ENCODE data around the gene ZFHX3. TPM values are rescaled to one million over a fixed set of nuclear protein-coding genes. Genes with fewer than 3 reads are reported as not detected.

ZFHX3 gene
- total and polyA plus RNA-seq, 9 of the 15 experiments (the other 6 are each of a cell fraction or from before 2014, with no cell fraction given), result 0.01 to 0.23 (median 0.06) TPM; not detected in 4

DNA sequence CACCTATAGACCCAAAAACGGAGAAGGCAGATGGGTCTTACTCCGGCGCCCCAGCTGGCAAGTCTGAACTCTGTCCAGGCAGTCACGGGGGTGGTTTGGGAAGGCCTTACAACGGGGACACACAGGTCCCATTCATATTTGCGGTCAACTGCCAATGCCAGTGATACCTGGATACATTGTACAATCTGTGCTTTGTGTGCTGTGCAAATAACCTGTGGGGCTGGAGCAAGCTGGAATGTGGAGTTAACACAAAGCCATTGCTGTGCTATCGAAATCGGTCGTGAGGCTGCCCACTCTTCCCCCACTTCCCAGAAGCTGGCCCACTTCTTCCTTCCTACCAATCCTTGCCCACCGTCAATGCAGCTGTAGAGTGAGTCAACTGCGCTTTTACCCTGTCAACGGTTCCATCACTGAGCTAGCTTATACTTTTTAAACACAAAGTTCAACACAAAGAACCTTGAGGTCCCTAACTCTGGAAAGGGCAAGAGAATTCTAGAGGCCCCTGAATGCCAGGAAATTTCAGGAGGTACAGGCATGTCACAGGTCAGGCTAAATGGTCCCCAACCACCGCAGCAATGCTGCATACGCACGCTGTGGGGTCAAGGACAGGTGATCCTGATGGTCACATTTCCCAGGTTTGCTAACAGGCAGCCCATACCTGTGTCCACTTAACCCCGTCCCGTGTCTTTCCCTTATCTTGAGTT, 122.8 kb downstream of the ZFHX3 start:
- CTCF ChIA-PET (ENCODE audit: low intra/inter-chr PET ratio), result no interaction called here
- no peak for FAIRE-seq
- Histone ChIP-seq H3K4me3 (no peak overlapping the region), H3K27me3 (ENCODE audit: control insufficient read depth in 2 of 2, insufficient read depth in 2 of 2, low read length in 2 of 2) (peaks cover 7 to 53% of the 10 kb centered on the region in 2 experiments; a peak in 4 of 5 replicates), H3K79me2 (ENCODE audit: control insufficient read depth, insufficient read depth, low read length) (no peaks in the 10 kb centered on the region), H3K27ac (ENCODE audit: extremely low read depth, low read depth, low read length) (no peak overlapping the region), H2AFZ (ENCODE audit: low read depth, low read length) (no peak overlapping the region), H3K4me1 (replicated peaks in 1 of 2; ENCODE audit: control insufficient read depth in 2 of 2, insufficient read depth in 2 of 2, low read length in 2 of 2) (peaks cover 0 to 3% of the 10 kb centered on the region in 2 experiments; a peak in 1 of 5 replicates), H3K9ac (ENCODE audit: insufficient read depth in 1 of 2, low read depth in 2 of 2, low read length in 2 of 2) (no peak overlapping the region), H3K9me1 (ENCODE audit: control insufficient read depth, insufficient read depth, low read length) (no peaks in the 10 kb centered on the region), H4K20me1 (replicated peaks; ENCODE audit: control insufficient read depth, insufficient read depth, low read length) (no peaks in the 10 kb centered on the region; the same call in 1 of the 2 replicates), H3K9me3 (replicated peaks; ENCODE audit: control insufficient read depth, insufficient read depth, low read depth, low read length) (no peaks in the 10 kb centered on the region), H3K36me3 (ENCODE audit: control insufficient read depth, insufficient read depth, low read length) (no peaks in the 10 kb centered on the region), H3K4me2 (ENCODE audit: insufficient read depth, low read length) (no peak overlapping the region)
- in situ Hi-C loops (cut with MboI), result no loop called here
- POLR2A ChIA-PET, result no interaction called here
- ATAC-seq, result no peak
- WGBS (ENCODE audit: insufficient coverage, low coverage, missing lambda C conversion rate), result under 1% methylated on average over 16 of the region's 17 CpGs
- no peak for DNase-seq (ENCODE audit: extremely low read depth in 1 of 4, low spot score in 3 of 4)
- intact Hi-C loops (cut with micrococcal nuclease), result no loop called here
- no TSS peak for BruUV-seq (replicated peaks)
- TF ChIP-seq ZKSCAN8 (CRISPR knock-in tag; IDR thresholded peaks at IDR 0.05), result no peak
- no peak for TF ChIP-seq FUS (optimal IDR thresholded peaks at IDR 0.05; ENCODE audit: low read depth, low read length)
- TF ChIP-seq GATAD2B (IDR thresholded peaks at IDR 0.05; ENCODE audit: borderline replicate concordance), result no peak
- TF ChIP-seq HDAC1 (IDR thresholded peaks at IDR 0.05), result no peak
- TF ChIP-seq, protein P1, sequence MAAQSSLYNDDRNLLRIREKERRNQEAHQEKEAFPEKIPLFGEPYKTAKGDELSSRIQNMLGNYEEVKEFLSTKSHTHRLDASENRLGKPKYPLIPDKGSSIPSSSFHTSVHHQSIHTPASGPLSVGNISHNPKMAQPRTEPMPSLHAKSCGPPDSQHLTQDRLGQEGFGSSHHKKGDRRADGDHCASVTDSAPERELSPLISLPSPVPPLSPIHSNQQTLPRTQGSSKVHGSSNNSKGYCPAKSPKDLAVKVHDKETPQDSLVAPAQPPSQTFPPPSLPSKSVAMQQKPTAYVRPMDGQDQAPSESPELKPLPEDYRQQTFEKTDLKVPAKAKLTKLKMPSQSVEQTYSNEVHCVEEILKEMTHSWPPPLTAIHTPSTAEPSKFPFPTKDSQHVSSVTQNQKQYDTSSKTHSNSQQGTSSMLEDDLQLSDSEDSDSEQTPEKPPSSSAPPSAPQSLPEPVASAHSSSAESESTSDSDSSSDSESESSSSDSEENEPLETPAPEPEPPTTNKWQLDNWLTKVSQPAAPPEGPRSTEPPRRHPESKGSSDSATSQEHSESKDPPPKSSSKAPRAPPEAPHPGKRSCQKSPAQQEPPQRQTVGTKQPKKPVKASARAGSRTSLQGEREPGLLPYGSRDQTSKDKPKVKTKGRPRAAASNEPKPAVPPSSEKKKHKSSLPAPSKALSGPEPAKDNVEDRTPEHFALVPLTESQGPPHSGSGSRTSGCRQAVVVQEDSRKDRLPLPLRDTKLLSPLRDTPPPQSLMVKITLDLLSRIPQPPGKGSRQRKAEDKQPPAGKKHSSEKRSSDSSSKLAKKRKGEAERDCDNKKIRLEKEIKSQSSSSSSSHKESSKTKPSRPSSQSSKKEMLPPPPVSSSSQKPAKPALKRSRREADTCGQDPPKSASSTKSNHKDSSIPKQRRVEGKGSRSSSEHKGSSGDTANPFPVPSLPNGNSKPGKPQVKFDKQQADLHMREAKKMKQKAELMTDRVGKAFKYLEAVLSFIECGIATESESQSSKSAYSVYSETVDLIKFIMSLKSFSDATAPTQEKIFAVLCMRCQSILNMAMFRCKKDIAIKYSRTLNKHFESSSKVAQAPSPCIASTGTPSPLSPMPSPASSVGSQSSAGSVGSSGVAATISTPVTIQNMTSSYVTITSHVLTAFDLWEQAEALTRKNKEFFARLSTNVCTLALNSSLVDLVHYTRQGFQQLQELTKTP (IDR thresholded peaks at IDR 0.05; ENCODE audit: low read depth in 1 of 2, partially characterized antibody in 2 of 2), result no peak
- TF ChIP-seq, protein P2, sequence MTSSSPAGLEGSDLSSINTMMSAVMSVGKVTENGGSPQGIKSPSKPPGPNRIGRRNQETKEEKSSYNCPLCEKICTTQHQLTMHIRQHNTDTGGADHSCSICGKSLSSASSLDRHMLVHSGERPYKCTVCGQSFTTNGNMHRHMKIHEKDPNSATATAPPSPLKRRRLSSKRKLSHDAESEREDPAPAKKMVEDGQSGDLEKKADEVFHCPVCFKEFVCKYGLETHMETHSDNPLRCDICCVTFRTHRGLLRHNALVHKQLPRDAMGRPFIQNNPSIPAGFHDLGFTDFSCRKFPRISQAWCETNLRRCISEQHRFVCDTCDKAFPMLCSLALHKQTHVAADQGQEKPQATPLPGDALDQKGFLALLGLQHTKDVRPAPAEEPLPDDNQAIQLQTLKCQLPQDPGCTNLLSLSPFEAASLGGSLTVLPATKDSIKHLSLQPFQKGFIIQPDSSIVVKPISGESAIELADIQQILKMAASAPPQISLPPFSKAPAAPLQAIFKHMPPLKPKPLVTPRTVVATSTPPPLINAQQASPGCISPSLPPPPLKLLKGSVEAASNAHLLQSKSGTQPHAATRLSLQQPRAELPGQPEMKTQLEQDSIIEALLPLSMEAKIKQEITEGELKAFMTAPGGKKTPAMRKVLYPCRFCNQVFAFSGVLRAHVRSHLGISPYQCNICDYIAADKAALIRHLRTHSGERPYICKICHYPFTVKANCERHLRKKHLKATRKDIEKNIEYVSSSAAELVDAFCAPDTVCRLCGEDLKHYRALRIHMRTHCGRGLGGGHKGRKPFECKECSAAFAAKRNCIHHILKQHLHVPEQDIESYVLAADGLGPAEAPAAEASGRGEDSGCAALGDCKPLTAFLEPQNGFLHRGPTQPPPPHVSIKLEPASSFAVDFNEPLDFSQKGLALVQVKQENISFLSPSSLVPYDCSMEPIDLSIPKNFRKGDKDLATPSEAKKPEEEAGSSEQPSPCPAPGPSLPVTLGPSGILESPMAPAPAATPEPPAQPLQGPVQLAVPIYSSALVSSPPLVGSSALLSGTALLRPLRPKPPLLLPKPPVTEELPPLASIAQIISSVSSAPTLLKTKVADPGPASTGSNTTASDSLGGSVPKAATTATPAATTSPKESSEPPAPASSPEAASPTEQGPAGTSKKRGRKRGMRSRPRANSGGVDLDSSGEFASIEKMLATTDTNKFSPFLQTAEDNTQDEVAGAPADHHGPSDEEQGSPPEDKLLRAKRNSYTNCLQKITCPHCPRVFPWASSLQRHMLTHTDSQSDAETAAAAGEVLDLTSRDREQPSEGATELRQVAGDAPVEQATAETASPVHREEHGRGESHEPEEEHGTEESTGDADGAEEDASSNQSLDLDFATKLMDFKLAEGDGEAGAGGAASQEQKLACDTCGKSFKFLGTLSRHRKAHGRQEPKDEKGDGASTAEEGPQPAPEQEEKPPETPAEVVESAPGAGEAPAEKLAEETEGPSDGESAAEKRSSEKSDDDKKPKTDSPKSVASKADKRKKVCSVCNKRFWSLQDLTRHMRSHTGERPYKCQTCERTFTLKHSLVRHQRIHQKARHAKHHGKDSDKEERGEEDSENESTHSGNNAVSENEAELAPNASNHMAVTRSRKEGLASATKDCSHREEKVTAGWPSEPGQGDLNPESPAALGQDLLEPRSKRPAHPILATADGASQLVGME (CRISPR knock-in tag; IDR thresholded peaks at IDR 0.05), result no peak
- no peak for TF ChIP-seq SIX5 (IDR thresholded peaks at IDR 0.05; ENCODE audit: borderline replicate concordance in 1 of 2, insufficient read depth in 1 of 2, low read depth in 1 of 2, low read length in 2 of 2)
- TF ChIP-seq KHSRP (IDR thresholded peaks at IDR 0.05), result no peak
- TF ChIP-seq HDGF (IDR thresholded peaks at IDR 0.05), result no peak
- no peak for TF ChIP-seq FOXM1 (IDR thresholded peaks at IDR 0.05; ENCODE audit: low read depth)
- no peak for TF ChIP-seq FOXM1 (CRISPR knock-in tag; IDR thresholded peaks at IDR 0.05; ENCODE audit: low read depth)
- no peak for TF ChIP-seq ETV6 (IDR thresholded peaks at IDR 0.05; ENCODE audit: borderline replicate concordance in 1 of 2, low read depth in 2 of 2, low read length in 1 of 2)
- no peak for TF ChIP-seq ETV6 (CRISPR knock-in tag; IDR thresholded peaks at IDR 0.05; ENCODE audit: borderline replicate concordance)

Measured in K562 (cell line).